AG04450 (cell line): ENCODE data around the gene GET3. TPM values are rescaled to one million over a fixed set of nuclear protein-coding genes. Genes with fewer than 3 reads are reported as not detected.
"Not testable (repeated sequence)": the region's sequence is repeated elsewhere in the genome, so short reads cannot be mapped to it uniquely, and the experiment has no call there.

Source experiments
- CTCF ChIA-PET: fragments of 300-600, 350-600 bp; formaldehyde crosslinking; extraction: SDS; loops from one replicate; lab custom pipeline; 2022; ENCODE audit warnings: antibody characterized with exemption, inconsistent platforms; lab: Charles Lee
- POLR2A ChIA-PET: fragments of 350-600 bp; formaldehyde crosslinking; extraction: SDS; loops from one replicate; lab custom pipeline; 2021; ENCODE audit warnings: antibody characterized with exemption, inconsistent platforms; lab: Yijun Ruan, JAX
- DNase-seq: peaks from one replicate; pipeline ENCODE4 v3.0.0-alpha.2; 2011; ENCODE audit warnings: low read depth, low spot score
- H3K27ac ChIP-seq: one replicate; pipeline ENCODE4 v1.5.1; 2012; ENCODE audit warnings: low read depth, low read length, control low read depth
- H3K27me3 ChIP-seq: one replicate; pipeline ENCODE4 v1.6.0; 2012; ENCODE audit warnings: low read length; ENCODE audit not compliant: control insufficient read depth, insufficient read depth
- H3K4me3 ChIP-seq: 2 replicates; pipeline ENCODE4 v1.5.1; 2011; ENCODE audit warnings: mild to moderate bottlenecking, low read depth, low read length, control low read depth
- H3K9me3 ChIP-seq: 2 replicates; pipeline ENCODE4 v1.5.1; 2012; ENCODE audit warnings: low read length; ENCODE audit not compliant: control insufficient read depth, insufficient read depth
- CTCF ChIP-seq: IDR thresholded peaks from 2 replicates; pipeline ENCODE4 v1.5.1; 2011; ENCODE audit warnings: low read depth, low read length, control low read depth, inconsistent platforms
- polyA plus RNA-seq: library from polyadenylated mRNA; depleted of rRNA; stranded (reverse); fragments of >200 nt; gene quantifications from 2 replicates; pipeline ENCODE4 v1.2.3, GENCODE V29; 2011

The GET3 gene
- polyA plus RNA-seq, 1 experiment = 114 TPM

GRCh38 chr19:12721656-12722565, 15.4 kb upstream of the GET3 start:
- peak; percentile 45 for DNase-seq
- Histone ChIP-seq H3K4me3 (peak overlapping the region; percentile 83), H3K27me3 (no peaks in the 10 kb centered on the region), H3K9me3 (no peaks in the 10 kb centered on the region; the same call in 1 of the 2 replicates), H3K27ac (peak overlapping the region; percentile 78)
- CTCF ChIA-PET = interaction anchor here (0.6 to 1.8 kb wide), 4 partner anchors 12 to 75 kb away, joined by 3 to 8 read pairs (median 4); no protein-coding TSS in a partner anchor
- TF ChIP-seq CTCF = no peak
- POLR2A ChIA-PET = interaction anchor here (0.6 to 3.3 kb wide), 8 partner anchors 12 to 150 kb away, joined by 3 to 25 read pairs (median 6); partner anchors contain the start of genes GET3, JUNB, MAN2B1 and TRIR

GRCh38 chr19:12722566-12723380, 14.5 kb upstream of the GET3 start:
- H3K27me3 ChIP-seq = no peaks in the 10 kb centered on the region
- CTCF ChIA-PET = interaction anchor here (0.7 to 1.8 kb wide), 4 partner anchors 11 to 125 kb away, joined by 3 to 8 read pairs (median 4); no protein-coding TSS in a partner anchor
- no peak for TF ChIP-seq CTCF
- H3K4me3 ChIP-seq = peak overlapping the region; percentile 83
- no peaks in the 10 kb centered on the region; the same call in 1 of the 2 replicates for H3K9me3 ChIP-seq
- DNase-seq = peak; percentile 98
- POLR2A ChIA-PET = interaction anchor here (0.5 to 3.3 kb wide), 6 partner anchors 11 to 224 kb away, joined by 3 to 25 read pairs (median 12); partner anchors contain the start of genes DHPS, GET3, JUNB and TRIR
- peak overlapping the region; percentile 82 for H3K27ac ChIP-seq

- Histone ChIP-seq H3K4me3 (peak overlapping the region; percentile 83), H3K27me3 (no peaks in the 10 kb centered on the region), H3K9me3 (no peaks in the 10 kb centered on the region; the same call in 1 of the 2 replicates), H3K27ac (peak overlapping the region; percentile 82)
- ChIA-PET POLR2A (interaction anchor here (0.5 to 3.3 kb wide), 5 partner anchors 10 to 223 kb away, joined by 3 to 25 read pairs (median 19); partner anchors contain the start of genes DHPS, GET3, JUNB and TRIR), CTCF (interaction anchor here (0.7 to 1.8 kb wide), 5 partner anchors 10 to 125 kb away, joined by 3 to 8 read pairs (median 4); no protein-coding TSS in a partner anchor)
- TF ChIP-seq CTCF = no peak
- DNase-seq = no peak
Observed at GRCh38 chr19:12723381-12723640, 14.0 kb upstream of the GET3 start.

- Histone ChIP-seq H3K4me3 (peak within 1 kb of the TSS; percentile 83), H3K27me3 (no peaks in the 10 kb centered on the region), H3K9me3 (no peaks in the 10 kb centered on the region; the same call in 1 of the 2 replicates), H3K27ac (peak within 1 kb of the TSS; percentile 82)
- ChIA-PET CTCF (interaction anchor here (0.6 to 1.1 kb wide), 7 partner anchors 9 to 124 kb away, joined by 3 to 4 read pairs (median 3); no protein-coding TSS in a partner anchor), POLR2A (interaction anchor here (0.5 to 3.3 kb wide), 4 partner anchors 10 to 69 kb away, joined by 3 to 25 read pairs (median 19); partner anchors contain the start of genes GET3, JUNB and TRIR)
- no peak for TF ChIP-seq CTCF
- DNase-seq = no peak
Observed at GRCh38 chr19:12723641-12724426, 13.5 kb upstream of the GET3 start, which contains the start of gene TNPO2. Gene TNPO2, minus strand, starts transcription at chr19:12723932. Its CDS starts 2,955 bp downstream, at chr19:12720977.

- POLR2A ChIA-PET = interaction anchor here (0.6 to 0.7 kb wide), 4 partner anchors 9 to 114 kb away, joined by 3 to 6 read pairs (median 3); partner anchors contain the start of gene DHPS
Observed at GRCh38 chr19:12725612-12726011, 11.7 kb upstream of the GET3 start.

More at GRCh38 chr19:12725612-12726011, 11.7 kb upstream of the GET3 start:
- DNase-seq, H3K9me3 ChIP-seq, H3K27me3 ChIP-seq, H3K27ac ChIP-seq, H3K4me3 ChIP-seq: not testable (repeated sequence)
- CTCF ChIA-PET = interaction anchor here (0.7 to 1.0 kb wide), 5 partner anchors 8 to 54 kb away, joined by 3 to 5 read pairs (median 4); no protein-coding TSS in a partner anchor
